NCI-H128 (cell line): ENCODE results near the gene MAPRE2.

Experiments
- DNase-seq: peaks from one replicate; lab custom pipeline; 2025; ENCODE audit not compliant: unreplicated experiment; lab: John Stamatoyannopoulos, UW

Gene MAPRE2

GRCh38 chr18:35061336-35061735 lies 20.1 kb downstream of the MAPRE2 start:
- no peak for DNase-seq

- no peak for DNase-seq
Observed at GRCh38 chr18:35061804-35062203, 20.6 kb downstream of the MAPRE2 start.

GRCh38 chr18:35062408-35062807 lies 21.2 kb downstream of the MAPRE2 start:
- DNase-seq, result no peak

- DNase-seq, result no peak
Observed at GRCh38 chr18:35063875-35064690, 22.9 kb downstream of the MAPRE2 start.

GRCh38 chr18:35067454-35067853 lies 26.2 kb downstream of the MAPRE2 start:
- no peak for DNase-seq

GRCh38 chr18:35071819-35072247 lies 30.6 kb downstream of the MAPRE2 start:
- no peak for DNase-seq

GRCh38 chr18:35072616-35073015 lies 31.4 kb downstream of the MAPRE2 start:
- DNase-seq, result no peak

GRCh38 chr18:35073186-35074105 lies 32.2 kb downstream of the MAPRE2 start:
- DNase-seq, result no peak

- no peak for DNase-seq
Observed at GRCh38 chr18:35074581-35074980, 33.4 kb downstream of the MAPRE2 start.

GRCh38 chr18:35075132-35075531 lies 33.9 kb downstream of the MAPRE2 start:
- DNase-seq, result no peak

- no peak for DNase-seq
Observed at GRCh38 chr18:35076135-35076924, 35.1 kb downstream of the MAPRE2 start.

GRCh38 chr18:35077937-35078336 lies 36.7 kb downstream of the MAPRE2 start:
- DNase-seq, result no peak

GRCh38 chr18:35080058-35080457 lies 38.8 kb downstream of the MAPRE2 start:
- no peak for DNase-seq

GRCh38 chr18:35083174-35083712 lies 42.0 kb downstream of the MAPRE2 start:
- no peak for DNase-seq

GRCh38 chr18:35084494-35085449 lies 43.6 kb downstream of the MAPRE2 start:
- DNase-seq, result no peak

GRCh38 chr18:35085450-35086380 lies 44.5 kb downstream of the MAPRE2 start:
- no peak for DNase-seq

GRCh38 chr18:35086704-35087103 lies 45.5 kb downstream of the MAPRE2 start:
- DNase-seq, result no peak

GRCh38 chr18:35087726-35088125 lies 46.5 kb downstream of the MAPRE2 start:
- DNase-seq, result no peak

GRCh38 chr18:35088921-35089320 lies 47.7 kb downstream of the MAPRE2 start:
- DNase-seq, result no peak
